Ascending aorta (tissue), 2 donors: ENCODE data around the gene CD84. TPM values are rescaled to one million over a fixed set of nuclear protein-coding genes. Genes with fewer than 3 reads are reported as not detected.
"Not testable (repeated sequence)": the region's sequence is repeated elsewhere in the genome, so short reads cannot be mapped to it uniquely, and the experiment has no call there.

ENCODE experiments used
- DNase-seq, 2 donors: peaks; one replicate each; pipeline ENCODE4 v3.0.0-alpha.2; 2019; ENCODE audit warnings: low spot score in 2 of 2
- H3K27ac ChIP-seq, 2 donors: fragments of 200-600 bp; sonication (generic); one replicate each; pipeline ENCODE4 v1.5.1; 2016 to 2017; ENCODE audit warnings: mild to moderate bottlenecking in 1 of 2
- H3K27me3 ChIP-seq: fragments of 200-600 bp; sonication (generic); one replicate; pipeline ENCODE4 v1.5.1; 2017
- H3K36me3 ChIP-seq, 2 donors: fragments of 200-600 bp; sonication (generic); one replicate each; pipeline ENCODE4 v1.5.1; 2016
- H3K4me1 ChIP-seq, 2 donors: fragments of 200-600 bp; sonication (generic); one replicate each; pipeline ENCODE4 v1.5.1; 2016 to 2017; ENCODE audit warnings: mild to moderate bottlenecking in 1 of 2
- H3K4me3 ChIP-seq, 2 donors: fragments of 200-600 bp; sonication (generic); one replicate each; pipeline ENCODE4 v1.5.1; 2016 to 2017; ENCODE audit warnings: mild to moderate bottlenecking in 1 of 2
- H3K9me3 ChIP-seq, 2 donors: fragments of 200-600 bp; sonication (generic); one replicate each; pipeline ENCODE4 v1.5.1; 2016
- intact Hi-C: fragments of 100-400 bp; cut with DNase I; formaldehyde crosslinking; loops from one replicate; pipeline ENCODE4 v1.15.1; 2023
- total RNA-seq: library from RNA; depleted of rRNA; stranded (reverse); fragments of >200 nt; gene quantifications from one replicate; pipeline ENCODE4 v1.1.0, GENCODE V29; 2016
- TF ChIP-seq, protein P1 (sequence below), 3 experiments: fragments of 200-600 bp in 2 of 3; fragments of 450-650 bp in 1 of 3; sonication (generic) in 2 of 3; IDR thresholded peaks; one replicate each; pipeline ENCODE4 v1.5.1; 2016 to 2019; ENCODE audit warnings: antibody characterized with exemption in 3 of 3, mild to moderate bottlenecking in 1 of 3, moderate library complexity in 1 of 3

Gene CD84
- total RNA-seq, 1 donor from 2014 or later: 1.1 TPM

DNA sequence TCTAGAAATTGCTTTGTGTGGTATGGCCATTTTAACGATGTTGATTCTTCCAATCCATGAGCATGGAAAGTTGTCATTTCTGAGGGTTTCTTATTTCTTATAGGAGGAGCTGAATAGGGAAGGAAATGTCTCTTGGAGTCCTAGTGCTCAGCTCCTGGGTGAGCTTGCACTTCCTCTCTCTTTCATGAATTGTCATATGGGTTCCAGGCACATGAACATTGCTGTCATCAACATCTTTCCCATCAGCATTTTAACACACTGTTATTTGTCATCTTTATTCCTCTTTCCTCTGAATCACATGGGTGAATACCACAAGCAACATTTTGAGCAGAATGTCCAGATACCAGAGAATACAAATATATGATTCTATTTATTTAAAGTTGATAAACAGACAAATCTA, 79.7 kb downstream of the CD84 start:
- no peak overlapping the region for H3K27ac ChIP-seq
- no peaks in the 10 kb centered on the region for H3K27me3 ChIP-seq
- peaks cover 0 to 4% of the 10 kb centered on the region in 2 donors for H3K9me3 ChIP-seq
- no peak overlapping the region for H3K4me3 ChIP-seq
- TF ChIP-seq, protein P1, sequence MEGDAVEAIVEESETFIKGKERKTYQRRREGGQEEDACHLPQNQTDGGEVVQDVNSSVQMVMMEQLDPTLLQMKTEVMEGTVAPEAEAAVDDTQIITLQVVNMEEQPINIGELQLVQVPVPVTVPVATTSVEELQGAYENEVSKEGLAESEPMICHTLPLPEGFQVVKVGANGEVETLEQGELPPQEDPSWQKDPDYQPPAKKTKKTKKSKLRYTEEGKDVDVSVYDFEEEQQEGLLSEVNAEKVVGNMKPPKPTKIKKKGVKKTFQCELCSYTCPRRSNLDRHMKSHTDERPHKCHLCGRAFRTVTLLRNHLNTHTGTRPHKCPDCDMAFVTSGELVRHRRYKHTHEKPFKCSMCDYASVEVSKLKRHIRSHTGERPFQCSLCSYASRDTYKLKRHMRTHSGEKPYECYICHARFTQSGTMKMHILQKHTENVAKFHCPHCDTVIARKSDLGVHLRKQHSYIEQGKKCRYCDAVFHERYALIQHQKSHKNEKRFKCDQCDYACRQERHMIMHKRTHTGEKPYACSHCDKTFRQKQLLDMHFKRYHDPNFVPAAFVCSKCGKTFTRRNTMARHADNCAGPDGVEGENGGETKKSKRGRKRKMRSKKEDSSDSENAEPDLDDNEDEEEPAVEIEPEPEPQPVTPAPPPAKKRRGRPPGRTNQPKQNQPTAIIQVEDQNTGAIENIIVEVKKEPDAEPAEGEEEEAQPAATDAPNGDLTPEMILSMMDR (IDR thresholded peaks at IDR 0.05): no peak
- H3K36me3 ChIP-seq: no peaks in the 10 kb centered on the region
- intact Hi-C loops: no loop called here
- H3K4me1 ChIP-seq: no peaks in the 10 kb centered on the region
- no peak for DNase-seq

DNA sequence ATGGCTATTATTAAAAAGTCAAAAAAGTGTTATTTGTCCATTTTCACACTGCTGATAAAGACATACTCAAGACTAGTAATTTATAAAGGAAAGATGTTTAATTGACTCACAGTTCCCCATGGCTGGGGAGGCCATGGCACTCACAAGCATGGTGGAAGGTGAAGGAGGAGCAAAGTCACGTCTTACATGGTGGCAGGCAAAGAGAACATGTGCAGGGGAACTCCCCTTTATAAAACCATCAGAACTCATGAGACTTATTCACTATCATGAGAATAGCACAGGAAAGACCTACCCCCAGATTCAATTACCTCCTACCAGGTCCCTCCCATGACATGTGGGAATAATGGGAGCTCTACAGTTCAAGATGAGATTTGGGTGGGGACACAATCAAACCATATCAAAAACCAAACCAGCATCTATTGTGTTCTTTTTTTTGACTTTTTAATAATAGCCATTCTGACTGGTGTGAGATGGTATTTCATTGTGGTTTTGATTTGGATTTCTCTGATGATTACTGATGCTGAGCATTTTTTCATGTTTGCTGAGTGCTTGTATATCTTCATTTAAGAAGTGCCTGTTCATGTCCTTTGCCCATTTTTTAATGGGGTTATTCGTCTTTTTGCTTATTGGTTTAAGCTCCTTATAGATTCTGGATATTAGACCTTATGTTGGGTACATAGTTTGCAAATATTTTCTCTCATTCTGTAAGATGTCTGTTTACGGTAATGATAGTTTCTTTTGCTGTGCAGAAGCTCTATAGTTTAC, 80.8 kb downstream of the CD84 start:
- DNase-seq, H3K36me3 ChIP-seq, H3K27ac ChIP-seq, H3K4me1 ChIP-seq, H3K27me3 ChIP-seq, H3K4me3 ChIP-seq, H3K9me3 ChIP-seq, intact Hi-C loops: not testable (repeated sequence)

DNA sequence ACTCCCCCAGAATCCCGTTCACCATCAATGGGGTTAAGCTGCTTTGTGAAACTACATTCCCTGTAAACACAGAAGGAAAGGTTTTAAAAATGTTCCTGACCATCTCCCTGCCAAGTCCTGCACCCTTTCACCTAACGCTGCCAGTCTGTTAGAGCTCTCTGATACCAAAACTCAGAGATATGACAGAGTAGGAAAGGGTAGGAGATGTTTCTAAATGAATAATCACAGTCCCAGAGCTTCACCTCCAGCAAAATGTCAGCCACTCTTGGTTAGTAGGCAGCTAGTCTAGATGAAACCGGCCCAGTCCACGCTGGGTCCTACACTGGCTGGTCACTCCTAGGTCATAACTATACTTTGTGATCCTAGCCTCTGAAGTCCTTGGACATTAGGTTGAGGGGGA, 83.0 kb downstream of the CD84 start:
- DNase-seq: no peak
- Histone ChIP-seq H3K4me3 (no peak overlapping the region), H3K4me1 (no peaks in the 10 kb centered on the region), H3K36me3 (no peaks in the 10 kb centered on the region), H3K27ac (no peak overlapping the region), H3K9me3 (peaks cover 0 to 4% of the 10 kb centered on the region in 2 donors), H3K27me3 (no peaks in the 10 kb centered on the region)
- TF ChIP-seq, protein P1 (IDR thresholded peaks at IDR 0.05): no peak
- intact Hi-C loops: no loop called here

DNA sequence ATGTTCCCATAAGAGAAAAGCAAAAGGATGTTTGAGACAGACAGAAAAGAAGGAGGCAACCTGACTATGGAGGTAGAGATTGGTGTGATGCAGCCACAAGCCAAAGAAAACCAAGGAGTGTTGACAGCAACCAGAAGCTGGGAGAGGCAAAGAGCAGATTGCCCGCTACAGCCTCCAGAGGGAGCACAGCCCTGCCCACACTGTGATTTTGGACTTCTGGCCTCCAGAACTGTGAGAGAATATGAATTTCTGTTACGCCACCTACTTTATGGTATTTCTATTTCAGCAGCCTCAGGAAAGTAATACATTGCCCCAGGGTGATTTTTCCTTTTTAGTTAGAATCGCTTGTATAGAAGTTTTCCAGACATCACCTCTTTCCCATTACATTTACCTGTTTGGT, 84.7 kb downstream of the CD84 start:
- intact Hi-C loops: no loop called here

DNA sequence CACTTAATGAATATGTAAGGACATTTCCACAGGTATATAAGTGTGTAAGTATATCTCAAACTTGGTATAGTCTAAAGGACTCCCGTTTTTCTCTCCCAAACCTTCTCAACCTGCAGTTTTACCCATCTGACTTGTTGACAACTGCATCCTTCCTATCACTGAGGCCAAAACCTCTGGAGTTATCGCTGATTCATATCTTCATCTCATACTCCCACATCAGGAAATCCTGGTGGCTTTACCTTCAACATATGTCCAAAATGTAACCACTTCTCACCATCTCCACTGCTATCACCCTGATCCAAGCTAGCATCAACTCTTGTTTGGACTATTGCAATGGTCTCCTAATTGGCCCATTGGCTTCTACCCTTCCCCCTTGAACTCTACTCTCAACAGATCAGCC, 86.7 kb downstream of the CD84 start:
- TF ChIP-seq, protein P1 (IDR thresholded peaks at IDR 0.05): no peak
- Histone ChIP-seq H3K36me3 (no peaks in the 10 kb centered on the region), H3K27me3 (no peaks in the 10 kb centered on the region), H3K4me3 (no peak overlapping the region), H3K27ac (no peak overlapping the region), H3K9me3 (no peaks in the 10 kb centered on the region), H3K4me1 (no peaks in the 10 kb centered on the region)
- DNase-seq: no peak
- intact Hi-C loops: no loop called here

More for the DNA sequence above, 84.7 kb downstream of the CD84 start:
- Histone ChIP-seq H3K9me3 (peaks cover 0 to 4% of the 10 kb centered on the region in 2 donors), H3K27ac (no peak overlapping the region), H3K36me3 (no peaks in the 10 kb centered on the region), H3K27me3 (no peaks in the 10 kb centered on the region), H3K4me3 (no peak overlapping the region), H3K4me1 (no peaks in the 10 kb centered on the region)
- TF ChIP-seq, protein P1 (IDR thresholded peaks at IDR 0.05): no peak
- DNase-seq: no peak

DNA sequence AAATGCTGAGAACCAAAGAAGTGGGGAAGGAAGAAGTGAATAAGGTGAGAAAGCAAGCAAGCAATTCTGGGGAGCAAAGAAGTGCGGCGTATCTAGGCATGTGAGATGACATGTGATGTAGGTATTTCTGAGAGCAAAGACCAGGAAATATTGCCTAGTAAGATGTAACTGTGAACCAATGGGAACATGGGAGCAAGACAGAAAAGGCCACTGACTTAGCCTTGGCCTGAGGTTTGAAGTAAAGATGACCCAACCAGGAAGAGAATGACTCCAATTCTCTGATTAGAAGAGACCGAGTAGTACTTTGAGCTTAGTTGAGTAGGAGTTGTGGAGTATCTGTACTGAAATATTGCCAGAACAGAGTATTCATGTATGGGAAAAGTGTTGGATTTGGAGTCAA, 87.3 kb downstream of the CD84 start:
- Histone ChIP-seq H3K4me1 (no peaks in the 10 kb centered on the region), H3K27me3 (no peaks in the 10 kb centered on the region), H3K36me3 (no peaks in the 10 kb centered on the region), H3K4me3 (no peak overlapping the region), H3K9me3 (no peaks in the 10 kb centered on the region), H3K27ac (no peak overlapping the region)
- no peak for DNase-seq
- TF ChIP-seq, protein P1 (IDR thresholded peaks at IDR 0.05): no peak
- intact Hi-C loops: no loop called here

Other genes with a start within 250 kb of the CD84 start
- gene COPA, start 236.2 kb downstream of the CD84 start, total RNA-seq: 56.3 TPM
- 141 TPM for gene NCSTN, start 236.1 kb downstream of the CD84 start, total RNA-seq
- gene NHLH1, start 212.4 kb downstream of the CD84 start, total RNA-seq: not detected
- gene VANGL2, start 178.9 kb downstream of the CD84 start, total RNA-seq: 0.96 TPM
- gene SLAMF6, start 56.2 kb downstream of the CD84 start, total RNA-seq: not detected
- gene SLAMF1, start 67.5 kb upstream of the CD84 start, total RNA-seq: not detected
- not detected for gene CD48, start 132.3 kb upstream of the CD84 start, total RNA-seq
- gene SLAMF7, start 159.8 kb upstream of the CD84 start, total RNA-seq: not detected
- gene LY9, start 216.7 kb upstream of the CD84 start, total RNA-seq: 0.11 TPM